Measurements from ENCODE around the gene WDR90. TPM values are rescaled to one million over a fixed set of nuclear protein-coding genes. Genes with fewer than 3 reads are reported as not detected.
A peak's percentile ranks its signal among the peaks of the same experiment; 100 is the strongest.

The WDR90 gene
- total RNA-seq, 1 experiment from 2014 or later: 39.8 TPM

GRCh38 chr16:695355-696089 lies 46.4 kb downstream of the WDR90 start:
- DNase-seq (ENCODE audit: low spot score): peak; percentile 71
- in situ Hi-C loops (cut with HindIII; ENCODE audit: low sequenced_read_pairs): no loop called here

- in situ Hi-C loops (cut with HindIII; ENCODE audit: low sequenced_read_pairs): no loop called here
- DNase-seq (ENCODE audit: low spot score): no peak
These were observed 49.9 kb downstream of the WDR90 start for GRCh38 chr16:698911-699671.

GRCh38 chr16:700684-701584 lies 51.8 kb downstream of the WDR90 start:
- in situ Hi-C loops (cut with HindIII; ENCODE audit: low sequenced_read_pairs): loop anchor here (25.0 kb wide), 1 partner anchor 161 kb away; no protein-coding TSS in a partner anchor
- DNase-seq (ENCODE audit: low spot score): no peak

GRCh38 chr16:702341-702740 lies 53.2 kb downstream of the WDR90 start:
- in situ Hi-C loops (cut with HindIII; ENCODE audit: low sequenced_read_pairs): loop anchor here (25.0 kb wide), 1 partner anchor 160 kb away; no protein-coding TSS in a partner anchor
- no peak for DNase-seq (ENCODE audit: low spot score)

GRCh38 chr16:703406-703805 lies 54.2 kb downstream of the WDR90 start:
- in situ Hi-C loops (cut with HindIII; ENCODE audit: low sequenced_read_pairs): loop anchor here (25.0 kb wide), 1 partner anchor 159 kb away; no protein-coding TSS in a partner anchor
- DNase-seq (ENCODE audit: low spot score): no peak

- no peak for DNase-seq (ENCODE audit: low spot score)
- in situ Hi-C loops (cut with HindIII; ENCODE audit: low sequenced_read_pairs): loop anchor here (25.0 kb wide), 1 partner anchor 158 kb away; no protein-coding TSS in a partner anchor
These were observed 54.9 kb downstream of the WDR90 start for GRCh38 chr16:704047-704446.

GRCh38 chr16:704552-705380 lies 55.6 kb downstream of the WDR90 start:
- in situ Hi-C loops (cut with HindIII; ENCODE audit: low sequenced_read_pairs): loop anchor here (25.0 kb wide), 1 partner anchor 158 kb away; no protein-coding TSS in a partner anchor
- DNase-seq (ENCODE audit: low spot score): peak; percentile 84

- in situ Hi-C loops (cut with HindIII; ENCODE audit: low sequenced_read_pairs): loop anchor here (25.0 kb wide), 1 partner anchor 157 kb away; no protein-coding TSS in a partner anchor
- peak; percentile 79 for DNase-seq (ENCODE audit: low spot score)
These were observed 56.4 kb downstream of the WDR90 start, which contains the start of gene FBXL16 for GRCh38 chr16:705431-706188. Gene FBXL16 (minus strand): TSS chr16:705801. CDS start chr16:697405, 8,396 bp downstream.

GRCh38 chr16:706189-707061 lies 57.3 kb downstream of the WDR90 start:
- in situ Hi-C loops (cut with HindIII; ENCODE audit: low sequenced_read_pairs): loop anchor here (25.0 kb wide), 1 partner anchor 156 kb away; no protein-coding TSS in a partner anchor
- DNase-seq (ENCODE audit: low spot score): no peak

GRCh38 chr16:707062-707538 lies 57.9 kb downstream of the WDR90 start:
- no peak for DNase-seq (ENCODE audit: low spot score)
- in situ Hi-C loops (cut with HindIII; ENCODE audit: low sequenced_read_pairs): loop anchor here (25.0 kb wide), 1 partner anchor 155 kb away; no protein-coding TSS in a partner anchor

- DNase-seq (ENCODE audit: low spot score): no peak
- in situ Hi-C loops (cut with HindIII; ENCODE audit: low sequenced_read_pairs): loop anchor here (25.0 kb wide), 1 partner anchor 154 kb away; no protein-coding TSS in a partner anchor
These were observed 58.9 kb downstream of the WDR90 start for GRCh38 chr16:708019-708418.

GRCh38 chr16:708959-709358 lies 59.8 kb downstream of the WDR90 start:
- no peak for DNase-seq (ENCODE audit: low spot score)
- in situ Hi-C loops (cut with HindIII; ENCODE audit: low sequenced_read_pairs): loop anchor here (25.0 kb wide), 1 partner anchor 153 kb away; no protein-coding TSS in a partner anchor

GRCh38 chr16:709566-710499 lies 60.7 kb downstream of the WDR90 start:
- in situ Hi-C loops (cut with HindIII; ENCODE audit: low sequenced_read_pairs): loop anchor here (10.0 to 25.0 kb wide), 2 partner anchors 152 to 265 kb away; partner anchors contain the start of gene LMF1
- peak; percentile 98 for DNase-seq (ENCODE audit: low spot score)

GRCh38 chr16:710500-711075 lies 61.4 kb downstream of the WDR90 start:
- DNase-seq (ENCODE audit: low spot score): no peak
- in situ Hi-C loops (cut with HindIII; ENCODE audit: low sequenced_read_pairs): loop anchor here (10.0 to 25.0 kb wide), 2 partner anchors 152 to 264 kb away; partner anchors contain the start of gene LMF1

- in situ Hi-C loops (cut with HindIII; ENCODE audit: low sequenced_read_pairs): loop anchor here (10.0 to 25.0 kb wide), 2 partner anchors 151 to 264 kb away; partner anchors contain the start of gene LMF1
- DNase-seq (ENCODE audit: low spot score): no peak
These were observed 61.9 kb downstream of the WDR90 start for GRCh38 chr16:711084-711483.
